RPMI7951 (cell line): Measurements from ENCODE around the gene MAD1L1. TPM values are rescaled to one million over a fixed set of nuclear protein-coding genes. Genes with fewer than 3 reads are reported as not detected.

Experiments
- DNase-seq: peaks from one replicate; pipeline ENCODE4 v3.0.0-alpha.2; 2012; ENCODE audit warnings: low read depth
- total RNA-seq: library from RNA; depleted of rRNA; stranded (reverse); fragments of >200 nt; shearing (Covaris generic); gene quantifications from 2 replicates; pipeline ENCODE4 v1.2.3, GENCODE V29; 2014

Gene MAD1L1
- total RNA-seq, 1 experiment from 2014 or later: 133 TPM

GRCh38 chr7:2201128-2201527 lies 31.6 kb downstream of the MAD1L1 start:
- DNase-seq: no peak

- DNase-seq: no peak
Observed at GRCh38 chr7:2200584-2200980, 32.2 kb downstream of the MAD1L1 start.

GRCh38 chr7:2199956-2200583 lies 32.7 kb downstream of the MAD1L1 start:
- DNase-seq: no peak

GRCh38 chr7:2199528-2199927 lies 33.2 kb downstream of the MAD1L1 start:
- DNase-seq: no peak

- DNase-seq: no peak
Observed at GRCh38 chr7:2198760-2199159, 34.0 kb downstream of the MAD1L1 start.

GRCh38 chr7:2198206-2198605 lies 34.5 kb downstream of the MAD1L1 start:
- no peak for DNase-seq

GRCh38 chr7:2197436-2198155 lies 35.1 kb downstream of the MAD1L1 start:
- no peak for DNase-seq

- DNase-seq: no peak
Observed at GRCh38 chr7:2196381-2197378, 36.1 kb downstream of the MAD1L1 start.

GRCh38 chr7:2195400-2196246 lies 37.1 kb downstream of the MAD1L1 start:
- DNase-seq: no peak

- no peak for DNase-seq
Observed at GRCh38 chr7:2193575-2194305, 39.0 kb downstream of the MAD1L1 start.

GRCh38 chr7:2192831-2193534 lies 39.8 kb downstream of the MAD1L1 start:
- DNase-seq: no peak

GRCh38 chr7:2191016-2191415 lies 41.7 kb downstream of the MAD1L1 start:
- DNase-seq: peak; percentile 25

GRCh38 chr7:2190531-2190930 lies 42.2 kb downstream of the MAD1L1 start:
- DNase-seq: peak; percentile 89

- no peak for DNase-seq
Observed at GRCh38 chr7:2186166-2186565, 46.6 kb downstream of the MAD1L1 start.

- DNase-seq: no peak
Observed at GRCh38 chr7:2185715-2186114, 47.0 kb downstream of the MAD1L1 start.

GRCh38 chr7:2182461-2182860 lies 50.3 kb downstream of the MAD1L1 start:
- DNase-seq: no peak

- DNase-seq: no peak
Observed at GRCh38 chr7:2181077-2181854, 51.5 kb downstream of the MAD1L1 start.

GRCh38 chr7:2180081-2180480 lies 52.7 kb downstream of the MAD1L1 start:
- DNase-seq: no peak

- peak; percentile 100 for DNase-seq
Observed at GRCh38 chr7:2175514-2175913, 57.2 kb downstream of the MAD1L1 start.
